GM19455 (cell line): ENCODE measurements around the gene CDC42BPB.
A peak's percentile ranks its signal among the peaks of the same experiment; 100 is the strongest.
"Not testable (repeated sequence)": the region's sequence is repeated elsewhere in the genome, so short reads cannot be mapped to it uniquely, and the experiment has no call there.

ENCODE experiments used
- ATAC-seq: cut with Tn5 transposase; IDR thresholded peaks from one replicate; pipeline ENCODE4 v1.9.1; 2021; ENCODE audit not compliant: unreplicated experiment

Gene CDC42BPB

DNA sequence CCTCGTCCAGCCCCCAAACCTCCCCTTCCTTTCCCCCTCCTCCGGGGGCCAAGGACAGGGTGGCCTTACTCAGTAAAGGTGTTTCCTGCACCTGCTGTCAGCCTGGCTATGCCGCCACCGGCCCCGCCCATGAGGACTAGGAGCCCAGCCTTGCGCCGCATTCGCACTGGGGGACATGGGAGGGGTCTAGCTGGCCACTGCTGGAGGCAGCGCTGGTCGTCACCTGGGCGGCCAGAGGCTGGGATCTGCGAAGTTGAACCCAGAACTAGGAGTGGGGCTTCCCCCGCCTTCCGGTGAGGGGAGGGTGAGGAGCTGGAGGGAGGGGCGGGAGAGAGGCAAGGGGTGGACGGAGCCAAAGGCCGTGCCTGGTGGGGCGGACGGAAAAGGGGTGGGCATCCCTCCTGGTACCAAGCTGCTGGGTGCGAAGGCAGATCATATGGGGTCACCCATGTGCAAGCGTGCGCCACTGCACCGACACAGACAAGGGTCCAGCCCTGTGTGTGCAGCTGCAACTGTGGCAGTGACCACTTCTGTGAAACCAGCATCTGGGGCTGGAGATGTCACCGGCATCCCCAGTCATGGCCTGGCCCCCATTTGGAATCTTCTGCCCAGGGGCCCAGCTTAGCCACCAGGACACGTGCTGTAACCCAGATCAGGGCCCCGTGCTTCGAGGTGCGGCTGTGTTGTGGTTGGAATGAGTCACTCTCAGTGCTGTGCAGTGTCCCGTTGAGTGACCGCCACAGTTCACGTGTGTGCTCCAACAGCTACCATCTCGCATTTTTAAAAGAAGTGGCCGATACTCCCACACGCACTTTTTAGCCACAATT is 126.4 kb downstream of the CDC42BPB start:
- ATAC-seq: no peak

DNA sequence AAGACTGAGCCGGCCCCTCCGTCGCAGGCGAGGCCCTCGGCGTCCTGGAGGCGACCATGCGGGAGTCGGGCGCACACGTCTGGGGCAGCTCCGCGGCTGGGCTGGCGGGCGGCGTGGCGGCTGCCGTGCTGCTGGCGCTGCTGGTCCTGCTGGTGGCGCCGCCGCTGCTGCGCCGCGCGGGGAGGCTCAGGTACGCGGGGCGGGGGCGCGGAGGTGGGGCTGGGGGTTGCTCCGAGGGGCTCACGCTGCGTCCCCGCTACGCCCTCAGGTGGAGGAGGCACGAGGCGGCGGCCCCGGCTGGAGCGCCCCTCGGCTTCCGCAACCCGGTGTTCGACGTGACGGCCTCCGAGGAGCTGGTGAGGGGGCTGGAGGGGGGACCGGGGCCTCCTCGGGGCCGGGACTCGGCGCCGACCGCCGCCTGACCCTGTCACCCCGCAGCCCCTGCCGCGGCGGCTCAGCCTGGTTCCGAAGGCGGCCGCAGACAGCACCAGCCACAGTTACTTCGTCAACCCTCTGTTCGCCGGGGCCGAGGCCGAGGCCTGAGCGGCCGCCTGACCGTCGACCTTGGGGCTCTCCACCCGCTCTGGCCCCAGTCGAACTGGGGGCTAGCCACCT is 127.1 kb downstream of the CDC42BPB start:
- ATAC-seq: no peak

DNA sequence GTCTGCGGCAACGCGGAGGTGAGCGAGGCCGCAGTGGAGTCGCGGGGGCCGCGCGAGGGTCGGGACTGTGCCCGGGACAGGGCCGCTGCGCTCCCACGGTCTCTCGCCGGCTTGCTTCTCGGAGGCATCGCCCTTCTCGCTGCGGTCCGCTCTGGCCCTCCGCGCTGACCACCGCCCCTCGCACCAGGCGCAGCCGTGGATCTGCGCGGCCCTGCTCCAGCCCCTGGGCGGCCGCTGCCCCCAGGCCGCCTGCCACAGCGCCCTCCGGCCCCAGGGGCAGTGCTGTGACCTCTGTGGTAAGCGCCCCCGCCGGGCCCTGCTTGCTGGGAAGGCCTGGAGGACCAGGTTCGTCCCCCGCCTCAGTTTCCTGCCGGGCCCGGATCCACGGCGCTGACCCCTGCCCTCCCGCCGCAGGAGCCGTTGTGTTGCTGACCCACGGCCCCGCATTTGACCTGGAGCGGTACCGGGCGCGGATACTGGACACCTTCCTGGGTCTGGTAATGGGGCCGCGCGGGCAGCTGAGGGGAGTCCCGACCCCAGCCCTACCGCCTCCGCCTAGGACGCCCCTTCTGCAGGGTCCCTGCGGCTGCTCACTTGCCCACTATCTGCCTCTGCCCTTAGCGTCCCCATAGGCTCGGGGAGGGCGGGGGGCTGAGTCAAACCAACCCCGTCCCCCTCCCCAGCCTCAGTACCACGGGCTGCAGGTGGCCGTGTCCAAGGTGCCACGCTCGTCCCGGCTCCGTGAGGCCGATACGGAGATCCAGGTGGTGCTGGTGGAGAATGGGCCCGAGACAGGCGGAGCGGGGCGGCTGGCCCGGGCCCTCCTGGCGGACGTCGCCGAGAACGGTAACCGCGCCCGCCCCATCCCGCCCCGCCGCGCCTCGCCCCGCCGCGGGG is 127.9 kb downstream of the CDC42BPB start:
- ATAC-seq: no peak

DNA sequence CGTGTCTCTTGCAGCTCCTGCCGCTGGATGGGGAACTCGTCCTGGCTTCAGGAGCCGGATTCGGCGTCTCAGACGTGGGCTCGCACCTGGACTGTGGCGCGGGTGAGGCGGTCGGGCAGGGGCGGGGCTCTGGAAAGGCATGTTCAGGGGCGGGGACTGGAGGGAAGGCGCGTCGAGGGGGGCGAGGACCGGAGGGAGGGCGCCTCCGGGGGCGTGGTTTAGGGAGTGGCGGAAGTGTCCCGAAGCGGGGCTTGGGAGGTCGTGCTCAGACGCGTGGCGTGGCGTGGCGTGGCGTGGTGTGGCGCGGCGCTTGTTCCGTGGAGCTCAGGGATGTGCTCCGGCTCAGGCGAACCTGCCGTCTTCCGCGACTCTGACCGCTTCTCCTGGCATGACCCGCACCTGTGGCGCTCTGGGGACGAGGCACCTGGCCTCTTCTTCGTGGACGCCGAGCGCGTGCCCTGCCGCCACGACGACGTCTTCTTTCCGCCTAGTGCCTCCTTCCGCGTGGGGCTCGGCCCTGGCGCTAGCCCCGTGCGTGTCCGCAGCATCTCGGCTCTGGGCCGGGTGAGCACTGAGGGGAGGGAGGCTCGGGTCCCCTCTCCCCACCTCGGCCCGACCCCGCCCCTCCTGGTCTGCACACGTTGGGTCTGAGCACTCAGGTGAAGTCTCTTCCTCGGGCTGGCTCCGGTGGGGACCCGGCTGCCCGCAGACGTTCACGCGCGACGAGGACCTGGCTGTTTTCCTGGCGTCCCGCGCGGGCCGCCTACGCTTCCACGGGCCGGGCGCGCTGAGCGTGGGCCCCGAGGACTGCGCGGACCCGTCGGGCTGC is 128.7 kb downstream of the CDC42BPB start:
- peak; percentile 61 for ATAC-seq

DNA sequence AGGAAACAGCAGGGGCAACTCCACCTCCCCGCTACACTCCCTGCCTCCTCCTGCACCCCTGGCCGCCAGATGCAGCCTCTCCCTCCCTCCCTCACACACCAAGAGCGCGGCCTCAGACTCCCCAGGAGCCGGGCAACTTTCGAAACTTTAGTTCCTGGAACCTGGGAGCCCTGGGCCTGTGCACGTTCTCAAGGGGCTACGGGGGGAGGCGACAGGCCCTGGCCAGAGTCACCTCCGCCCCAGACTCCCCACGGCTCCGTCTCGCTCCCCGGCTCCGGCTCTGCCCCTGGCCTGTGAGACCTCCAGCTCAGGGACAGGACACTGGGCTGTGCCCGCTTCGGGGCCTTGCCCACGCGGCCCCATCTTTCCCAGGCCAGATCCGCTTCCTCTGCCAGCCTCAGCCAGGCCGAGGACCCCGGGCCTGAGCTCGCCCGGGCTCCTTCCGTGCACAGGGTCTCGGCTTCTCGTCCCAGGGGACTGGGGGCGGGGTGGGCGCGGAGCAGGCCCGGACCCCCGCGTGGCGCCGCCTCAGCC is 129.4 kb downstream of the CDC42BPB start:
- ATAC-seq: peak; percentile 19

DNA sequence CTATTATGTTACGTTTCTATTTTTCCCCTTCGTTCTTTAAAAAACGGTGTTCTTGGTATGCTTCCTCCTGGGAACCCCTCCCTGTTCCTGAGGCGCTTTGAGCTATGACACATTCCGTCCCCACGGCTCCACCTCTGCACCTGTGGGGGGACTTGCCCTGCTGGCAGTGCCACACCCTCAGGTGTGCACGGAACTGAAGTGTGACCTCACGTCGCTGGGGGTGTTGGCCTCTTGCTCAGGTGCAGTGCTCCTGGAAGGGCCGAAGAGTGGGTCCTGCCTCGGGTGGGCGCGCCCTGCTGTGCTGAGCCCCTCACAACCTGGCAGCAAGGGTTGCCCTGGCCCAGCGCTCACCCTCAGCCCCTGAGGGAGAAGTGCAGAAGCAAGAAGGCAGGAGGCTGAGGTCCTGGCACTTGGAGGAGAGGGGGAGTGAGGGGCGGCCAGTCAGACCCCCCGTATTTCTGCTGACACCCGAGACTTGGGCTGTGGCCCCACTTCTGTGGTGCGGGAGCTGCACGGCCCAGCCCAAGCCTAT is 129.9 kb downstream of the CDC42BPB start:
- no peak for ATAC-seq

DNA sequence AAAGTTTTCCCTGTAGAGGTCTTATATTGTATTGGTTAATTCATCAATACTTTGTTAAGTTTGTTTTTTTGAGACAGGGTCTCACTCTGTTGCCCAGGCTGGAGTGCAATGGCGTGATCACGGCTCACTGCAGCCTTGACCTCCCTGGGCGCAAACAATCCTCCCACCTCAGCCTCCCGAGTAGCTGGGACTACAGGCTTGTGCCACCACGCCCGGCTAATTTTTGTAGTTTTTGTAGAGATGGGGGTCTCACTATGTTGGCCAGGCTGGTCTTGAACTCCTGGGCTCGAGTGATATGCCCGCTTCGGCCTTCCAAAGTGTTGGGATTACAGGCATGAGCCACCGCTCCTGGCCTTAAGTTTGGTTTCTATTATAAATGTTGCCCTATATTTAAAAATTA is 130.5 kb downstream of the CDC42BPB start:
- not testable (repeated sequence) for ATAC-seq

DNA sequence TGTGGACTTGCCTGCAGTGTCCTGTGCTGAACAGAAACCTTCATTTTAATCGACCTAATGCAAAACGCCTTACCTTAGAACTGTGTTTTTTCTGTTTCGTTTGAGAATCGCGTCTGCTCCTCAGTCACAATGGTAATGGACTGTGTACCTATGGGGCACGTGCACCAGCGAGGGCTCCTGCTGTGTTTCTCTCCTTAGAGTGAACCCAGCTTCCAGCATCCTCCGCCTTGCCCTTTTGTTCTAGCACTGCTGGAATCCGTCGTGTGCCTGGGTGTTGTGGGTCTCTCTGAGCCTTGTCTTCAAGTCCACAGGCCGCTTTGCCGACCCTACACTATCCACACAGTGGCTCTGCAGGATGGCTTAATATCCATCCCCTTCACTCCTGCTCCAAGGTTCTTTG is 131.2 kb downstream of the CDC42BPB start:
- ATAC-seq: no peak

DNA sequence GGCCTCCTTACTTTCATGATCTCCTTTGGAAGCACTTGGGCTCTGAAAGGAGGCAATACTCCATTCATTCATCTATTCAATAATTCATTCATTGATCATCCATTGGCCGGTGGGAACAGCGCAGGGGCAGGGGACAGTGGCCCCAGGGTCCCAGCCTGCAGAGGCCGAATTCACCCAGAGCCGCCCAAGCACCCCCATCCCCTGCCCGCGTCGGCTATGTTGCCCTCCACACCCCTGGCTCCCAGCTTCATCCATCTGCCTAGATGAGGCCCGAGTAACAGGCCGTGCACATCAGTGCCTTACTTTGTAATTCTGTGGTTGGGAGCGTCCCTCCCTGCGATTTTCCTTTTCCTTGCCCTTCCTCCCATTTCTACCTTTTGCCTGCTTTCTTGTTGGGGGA is 131.7 kb downstream of the CDC42BPB start:
- ATAC-seq: no peak

DNA sequence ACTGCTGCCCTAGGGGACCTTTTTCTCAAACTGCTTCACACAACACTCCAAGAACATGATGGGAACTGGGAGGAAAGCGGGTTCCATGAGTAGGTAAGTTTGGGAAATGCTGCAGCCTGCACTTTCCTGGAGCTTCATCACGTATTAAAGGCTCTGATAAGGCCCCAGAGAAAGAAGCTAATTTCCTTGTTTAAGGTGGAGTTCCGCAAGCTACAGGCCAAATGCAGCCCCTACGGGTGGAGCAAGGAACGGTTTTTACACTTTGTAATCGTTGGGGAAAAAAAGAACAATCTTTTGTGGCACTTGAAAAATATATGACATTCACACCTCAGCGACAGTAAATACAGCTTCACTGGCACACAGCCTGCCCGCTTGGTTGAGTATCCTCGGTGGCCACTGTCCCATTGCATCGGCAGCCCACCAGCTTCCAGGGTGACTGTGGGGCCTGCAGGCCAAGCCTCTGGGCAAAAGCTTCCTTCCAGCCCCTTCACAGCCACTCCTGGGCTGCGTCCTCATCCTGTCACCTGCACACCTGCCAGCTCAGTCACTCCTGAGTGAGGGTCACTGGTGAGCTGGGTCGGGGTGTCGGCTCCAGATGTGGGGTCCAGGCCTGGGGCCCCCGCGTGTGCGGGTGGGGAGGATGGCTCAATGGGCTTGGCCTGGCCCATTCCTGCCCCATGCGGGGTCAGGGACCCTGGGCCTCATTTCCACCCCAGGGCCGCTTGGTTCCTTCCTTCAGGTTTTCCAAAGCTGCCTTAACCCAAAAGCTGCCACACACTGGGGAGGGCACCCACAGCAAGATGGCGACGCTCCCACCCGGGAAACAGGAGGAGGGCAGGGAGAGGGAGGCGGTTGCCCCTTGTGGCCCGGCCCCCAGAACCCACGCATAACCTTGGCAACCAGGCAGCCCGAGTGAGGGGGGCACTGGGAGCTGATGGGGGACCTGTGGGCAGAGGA is 132.4 kb downstream of the CDC42BPB start:
- ATAC-seq: no peak

DNA sequence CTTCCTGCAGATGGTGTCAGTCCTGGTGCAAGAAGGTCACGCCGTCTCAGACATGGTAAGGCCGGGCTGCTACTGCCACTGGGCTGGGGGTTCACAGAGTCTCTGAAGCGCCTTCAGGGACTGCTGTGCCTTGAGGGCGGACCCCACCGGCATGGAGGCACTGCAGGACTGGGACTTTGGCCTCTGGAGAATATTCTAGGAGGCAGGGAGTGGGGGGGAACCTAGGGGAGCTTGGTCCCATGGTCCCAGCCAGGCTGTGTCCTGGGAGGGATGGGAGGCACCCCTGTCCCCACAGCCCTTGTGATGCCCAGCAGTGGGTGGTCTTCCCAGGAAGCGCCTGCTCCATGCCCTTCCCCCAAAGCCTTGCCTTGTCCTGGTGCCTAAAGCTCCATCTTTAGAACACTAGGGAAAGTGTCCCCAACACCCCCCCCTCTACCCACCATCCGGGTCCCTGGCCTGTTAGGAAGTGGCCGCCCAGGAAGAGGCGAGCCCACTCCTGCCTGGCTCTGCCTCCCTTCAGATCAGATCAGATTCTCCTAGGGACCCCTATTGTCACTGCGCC is 133.3 kb downstream of the CDC42BPB start:
- ATAC-seq: no peak

DNA sequence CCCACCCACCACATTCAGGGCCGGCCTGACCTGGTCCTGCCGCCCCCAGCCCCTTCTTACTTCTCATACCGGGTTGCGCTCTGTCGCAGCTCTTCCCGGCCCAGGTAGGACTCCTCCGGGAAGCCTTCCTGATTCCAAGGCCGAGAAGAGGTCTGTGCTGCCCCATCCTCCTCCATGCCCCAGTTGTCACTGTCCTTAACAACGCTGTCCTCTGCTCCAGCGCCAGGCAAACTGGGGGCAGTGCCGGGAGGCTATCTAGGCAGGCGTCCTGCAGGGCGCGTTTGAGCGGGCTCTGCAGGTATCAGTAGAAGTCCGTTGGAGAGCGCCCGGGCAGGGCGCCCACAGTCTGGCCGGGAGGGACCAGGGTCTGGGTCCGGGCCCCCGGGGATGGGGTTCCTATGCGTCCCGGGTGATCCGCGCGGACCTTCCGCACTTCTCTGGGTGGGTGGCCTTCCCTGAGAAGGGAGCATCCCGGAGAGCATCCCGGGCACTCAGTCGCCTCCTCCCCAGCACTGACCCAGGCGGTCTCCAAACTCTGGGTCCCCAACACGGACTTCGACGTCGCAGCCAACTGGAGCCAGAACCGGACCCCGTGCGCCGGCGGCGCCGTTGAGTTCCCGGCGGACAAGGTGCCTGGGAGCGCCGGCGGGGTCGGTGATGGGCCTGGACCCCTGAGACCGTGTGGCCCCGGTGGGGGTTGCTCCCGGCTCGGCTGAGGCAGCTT is 134.0 kb downstream of the CDC42BPB start:
- no peak for ATAC-seq

DNA sequence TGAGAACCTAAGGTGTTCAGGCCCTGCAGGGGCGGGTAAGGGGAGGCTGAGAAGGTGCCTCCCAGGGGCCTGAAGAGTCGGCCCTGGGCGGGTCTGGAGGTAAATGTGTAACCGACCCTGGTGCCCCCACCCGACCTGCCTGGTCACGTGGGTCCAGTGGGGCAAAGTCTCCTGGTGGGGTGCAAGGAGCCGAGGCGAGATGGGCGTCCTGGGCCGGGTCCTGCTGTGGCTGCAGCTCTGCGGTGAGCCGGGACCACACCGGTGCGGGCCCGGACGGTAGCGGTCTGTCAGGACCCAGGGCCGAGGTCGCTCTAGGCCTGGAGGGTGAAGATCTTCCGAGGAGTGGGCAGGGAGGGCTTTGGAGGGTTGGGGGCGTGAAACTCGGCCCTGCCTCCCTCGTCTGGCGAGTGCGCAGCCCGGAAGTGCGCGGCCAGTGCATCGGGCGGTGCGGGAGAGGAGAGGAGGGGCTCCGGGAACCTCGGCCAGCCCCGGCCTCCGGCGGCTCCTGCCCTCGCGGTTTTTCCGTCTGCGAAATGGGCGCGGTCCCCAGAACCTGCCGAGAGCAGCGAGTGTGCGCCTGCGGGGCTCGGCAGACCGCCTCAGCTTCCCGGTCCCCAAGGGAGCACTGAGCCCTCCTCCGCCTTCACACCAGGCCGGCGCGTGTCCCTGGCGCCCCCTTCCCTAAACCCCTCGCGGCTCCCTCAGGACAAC is 134.7 kb downstream of the CDC42BPB start, which contains the start of gene AMN:
Gene AMN (plus strand): TSS at position 174 of the 711 bp plus-strand sequence. CDS start 26 bp downstream, at position 200.
- no peak for ATAC-seq

DNA sequence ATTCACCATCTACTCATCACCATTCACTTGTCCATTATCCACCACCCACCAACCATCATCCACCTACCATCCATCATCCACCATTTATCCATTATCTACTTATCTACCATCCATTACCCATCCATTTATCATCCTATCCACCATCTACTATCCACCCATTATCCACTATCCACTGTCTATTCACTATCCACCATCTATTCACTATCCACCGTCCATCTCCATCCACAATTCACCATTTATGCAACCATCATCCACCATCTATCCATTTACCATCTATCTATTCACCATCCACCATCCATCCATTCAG is 136.4 kb downstream of the CDC42BPB start:
- no peak for ATAC-seq

DNA sequence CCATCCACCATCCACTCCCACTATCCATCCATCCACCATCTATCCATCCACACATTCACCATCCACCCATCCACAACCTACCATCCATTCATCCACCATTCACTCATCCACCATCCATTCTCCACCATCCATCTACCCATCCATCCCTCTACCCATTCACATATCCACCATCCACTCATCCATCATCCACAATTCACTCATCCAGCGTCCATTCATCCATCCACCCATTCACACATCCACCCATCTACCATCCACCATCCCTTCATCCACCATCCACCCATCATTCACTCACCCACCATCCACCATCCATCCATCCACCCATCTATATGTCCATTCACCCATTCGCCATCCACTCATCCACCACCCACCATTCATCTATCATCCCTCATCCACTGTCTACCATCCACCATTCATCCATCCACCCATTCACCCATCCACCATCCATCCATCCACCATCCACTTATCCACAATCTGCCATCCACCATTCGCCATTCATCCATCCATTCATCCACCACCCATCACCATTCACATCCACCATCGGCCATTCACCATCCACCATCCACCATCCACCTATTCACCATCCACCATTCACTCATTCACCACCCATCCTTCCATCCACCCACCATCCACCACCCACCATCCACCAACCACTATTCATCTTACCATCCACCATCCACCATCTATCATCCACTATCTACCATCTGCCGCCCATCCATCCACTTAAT is 136.9 kb downstream of the CDC42BPB start:
- ATAC-seq: no peak

DNA sequence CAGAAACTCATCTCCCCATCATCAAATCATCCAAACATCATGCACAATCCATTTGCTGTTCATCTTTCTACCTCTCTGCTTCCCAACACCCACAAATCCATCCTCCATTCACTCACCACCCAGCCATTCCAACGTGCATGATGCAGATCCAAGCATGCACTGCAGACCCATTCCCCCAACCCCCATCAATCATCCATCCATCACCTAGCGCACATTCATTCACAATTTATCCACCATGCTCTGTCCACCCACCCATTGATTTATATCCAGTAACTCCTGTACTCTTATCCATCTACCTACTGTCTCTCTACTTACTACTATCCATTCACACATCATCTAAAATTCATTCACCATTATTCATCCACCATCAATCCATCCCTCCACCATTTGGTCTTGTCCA is 138.9 kb downstream of the CDC42BPB start:
- no peak for ATAC-seq
